Measurements from ENCODE around the gene SCO2.
A peak's percentile ranks its signal among the peaks of the same experiment; 100 is the strongest.

Gene SCO2, protein sequence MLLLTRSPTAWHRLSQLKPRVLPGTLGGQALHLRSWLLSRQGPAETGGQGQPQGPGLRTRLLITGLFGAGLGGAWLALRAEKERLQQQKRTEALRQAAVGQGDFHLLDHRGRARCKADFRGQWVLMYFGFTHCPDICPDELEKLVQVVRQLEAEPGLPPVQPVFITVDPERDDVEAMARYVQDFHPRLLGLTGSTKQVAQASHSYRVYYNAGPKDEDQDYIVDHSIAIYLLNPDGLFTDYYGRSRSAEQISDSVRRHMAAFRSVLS

DNA sequence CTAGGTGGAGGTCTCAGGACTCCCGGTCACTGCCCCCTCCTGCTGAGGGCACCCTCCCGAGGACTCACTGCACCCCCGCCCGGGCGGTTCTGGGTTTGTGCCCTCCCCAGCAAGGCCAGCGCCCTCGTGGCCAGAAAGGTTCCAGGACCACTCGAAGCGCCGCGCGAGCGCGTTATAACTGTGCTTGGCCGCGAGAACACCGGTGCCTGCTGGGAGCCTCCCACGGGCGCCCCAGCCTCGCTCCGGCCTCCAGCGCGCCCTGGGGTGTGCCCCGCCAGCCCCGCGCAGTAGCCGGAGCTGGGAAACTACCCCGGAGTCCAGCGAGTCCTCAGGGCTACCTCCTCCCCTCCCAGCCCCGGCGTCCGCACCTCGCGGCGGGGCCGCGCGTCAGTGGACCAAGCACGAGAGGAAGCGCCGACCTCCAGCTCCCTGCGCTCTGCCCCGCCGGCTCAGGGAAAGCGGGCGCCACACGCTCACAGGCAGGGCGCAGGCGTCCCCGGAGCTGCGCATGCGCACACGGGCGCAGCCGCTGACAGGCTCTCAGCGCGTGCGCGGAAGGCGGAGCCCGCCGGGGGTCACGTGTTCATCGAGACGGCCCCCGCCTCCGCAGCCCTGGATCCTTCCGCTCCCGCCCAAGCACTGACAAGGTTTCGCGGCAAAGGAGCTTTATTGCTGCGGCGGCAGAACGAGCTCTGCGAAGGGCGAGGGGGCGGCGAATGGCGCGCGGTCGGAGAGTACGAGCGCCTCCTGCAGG, at the start of gene SCO2:
SCO2 (minus strand) TSS at position 495 of the 754 bp plus-strand sequence. CDS start 1,187 bp downstream, outside the sequence.
- peak; percentile 100 for DNase-seq (ENCODE audit: low spot score)

DNA sequence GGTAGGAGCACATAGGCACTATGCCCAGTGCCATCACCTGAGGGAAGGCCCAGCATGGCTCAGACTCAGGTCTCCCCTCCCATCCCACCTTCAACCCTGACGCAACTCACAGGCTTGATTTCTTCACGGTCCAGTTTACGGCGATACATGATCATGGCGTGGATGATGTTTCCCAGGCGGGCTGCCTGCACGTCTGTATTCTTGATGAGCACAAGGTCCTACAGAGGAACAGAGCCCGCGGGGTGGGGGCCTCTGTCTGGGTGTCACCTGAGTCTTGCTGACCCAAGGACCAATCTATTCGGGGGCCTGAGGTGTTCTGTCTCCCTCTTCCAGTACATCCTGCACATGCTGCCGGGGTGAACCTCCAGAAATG, 49.0 kb upstream of the SCO2 start:
- no peak for DNase-seq (ENCODE audit: low spot score)

DNA sequence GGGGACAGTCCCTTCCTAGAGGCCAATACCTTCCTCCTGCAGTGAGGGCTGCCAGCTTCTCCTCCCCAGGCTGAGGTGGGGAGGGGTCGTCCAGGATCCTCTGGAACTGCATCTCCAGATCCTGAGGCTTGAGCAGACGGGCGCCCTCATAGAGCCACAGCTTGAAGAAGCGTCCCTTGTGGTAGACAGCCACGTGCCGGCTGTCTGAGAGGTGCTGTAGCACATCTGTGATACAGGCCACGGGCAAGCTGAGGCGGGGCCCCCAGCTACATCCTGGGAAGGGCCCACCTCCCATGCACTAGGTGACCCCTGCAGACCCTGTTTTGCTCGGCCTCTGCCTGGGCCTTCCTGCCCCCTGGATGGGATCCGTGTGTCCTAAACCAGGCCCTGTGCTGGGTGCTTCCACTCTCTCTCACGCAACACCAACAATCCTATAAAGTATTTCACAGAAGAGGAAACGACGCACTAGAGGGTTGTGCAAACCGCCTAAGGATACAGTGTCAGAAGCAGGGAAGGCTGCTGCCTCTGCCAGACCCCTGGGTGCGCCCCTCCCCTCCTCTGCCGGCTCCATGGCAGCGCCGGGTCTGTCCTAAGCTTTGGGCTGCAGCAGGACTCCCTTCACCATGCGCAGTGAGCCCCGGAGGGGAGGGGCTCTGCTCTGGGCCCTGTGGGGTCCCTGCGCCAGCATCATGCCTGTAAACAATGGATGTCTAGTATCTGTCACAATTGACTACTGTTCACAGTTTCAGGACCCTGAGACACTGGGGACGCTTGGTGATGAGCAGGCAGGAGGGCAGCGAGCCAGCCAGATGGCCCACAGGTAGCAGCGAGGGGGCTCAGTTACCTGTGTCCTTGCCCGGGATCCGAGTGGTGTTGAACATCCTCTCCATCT, 48.3 kb upstream of the SCO2 start:
- DNase-seq (ENCODE audit: low spot score): no peak

DNA sequence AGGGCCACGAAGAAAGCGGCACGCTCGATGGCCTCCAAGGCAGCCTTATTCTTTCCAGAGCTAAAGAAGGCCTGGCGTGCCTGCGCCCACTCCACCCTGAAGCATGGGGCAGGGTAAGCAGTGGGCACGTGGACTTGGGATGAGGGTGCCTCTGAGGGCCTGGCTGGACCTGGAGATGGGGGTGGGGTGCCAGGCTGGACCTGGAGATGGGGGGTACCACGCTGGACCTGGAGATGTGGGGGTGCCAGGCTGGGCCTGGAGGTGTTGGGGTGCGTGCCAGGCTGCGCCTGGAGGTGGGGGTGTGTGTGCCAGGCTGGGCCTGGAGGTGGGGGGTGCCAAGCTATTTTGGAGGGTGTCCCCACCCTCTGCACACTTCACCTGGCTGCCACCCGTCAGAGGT, 47.6 kb upstream of the SCO2 start:
- DNase-seq (ENCODE audit: low spot score): no peak

DNA sequence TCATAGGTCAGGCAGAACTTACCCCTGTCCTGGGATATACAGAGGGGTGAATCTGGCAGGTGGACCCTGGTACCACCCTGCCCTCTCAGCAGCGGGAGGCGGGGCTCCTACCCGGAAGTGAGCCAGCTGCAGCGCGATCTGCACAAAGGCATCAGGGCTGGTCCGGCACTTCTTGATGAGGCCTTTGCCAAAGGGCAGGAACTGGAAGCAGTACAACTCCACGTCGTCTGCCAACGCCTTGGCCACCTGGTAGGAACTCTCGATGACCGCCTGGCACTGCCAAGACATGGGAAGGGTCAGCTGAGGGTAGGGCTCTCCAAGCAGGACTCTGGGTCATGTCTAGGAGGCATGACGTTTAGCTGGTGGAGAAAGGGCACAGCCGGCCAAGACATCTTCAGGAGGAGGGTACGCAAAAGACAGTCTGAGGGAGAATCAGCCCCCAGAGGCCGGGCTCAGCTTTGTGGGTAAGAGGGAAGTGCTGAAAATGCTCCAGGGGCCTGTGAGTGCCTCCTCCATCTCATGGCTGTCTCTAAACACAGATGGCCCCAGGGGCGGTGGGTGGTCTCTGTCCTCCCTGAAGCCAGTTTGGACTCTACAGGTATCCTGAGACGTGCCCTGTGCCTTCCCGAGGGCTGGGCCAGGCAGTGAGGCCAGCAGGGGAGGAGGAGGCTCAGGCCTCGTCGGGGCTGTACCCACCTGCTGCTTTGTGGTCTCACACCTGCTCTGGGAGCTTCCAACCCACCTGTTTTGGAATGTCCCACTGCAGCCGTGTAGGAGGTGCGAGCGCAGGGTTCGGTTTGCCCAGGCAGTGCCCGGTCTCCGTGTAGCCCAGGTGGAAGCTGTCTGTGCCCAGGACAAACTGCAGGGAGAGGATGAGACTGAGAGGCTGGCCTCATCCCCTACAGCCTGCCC, 46.1 kb upstream of the SCO2 start:
- DNase-seq (ENCODE audit: low spot score): no peak

DNA sequence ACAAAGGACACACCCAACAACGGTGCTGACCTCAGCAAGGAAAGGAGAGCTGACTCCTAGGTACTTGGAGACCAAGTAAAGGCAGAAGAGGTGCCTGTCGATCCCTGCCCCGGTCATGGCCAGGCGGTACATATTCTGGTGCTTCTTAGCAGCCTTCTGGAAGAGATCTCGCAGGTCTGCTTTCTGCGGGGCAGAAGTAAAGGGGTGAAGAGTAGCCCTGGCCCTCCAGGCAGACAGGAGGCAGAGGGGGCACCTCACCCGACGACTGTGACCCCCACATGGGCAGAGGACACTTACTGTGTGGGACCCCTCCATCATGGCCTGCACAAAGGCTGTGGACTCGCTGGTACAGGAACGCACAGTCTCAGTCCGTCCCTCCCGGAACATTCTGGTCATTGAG, 45.5 kb upstream of the SCO2 start:
- no peak for DNase-seq (ENCODE audit: low spot score)

DNA sequence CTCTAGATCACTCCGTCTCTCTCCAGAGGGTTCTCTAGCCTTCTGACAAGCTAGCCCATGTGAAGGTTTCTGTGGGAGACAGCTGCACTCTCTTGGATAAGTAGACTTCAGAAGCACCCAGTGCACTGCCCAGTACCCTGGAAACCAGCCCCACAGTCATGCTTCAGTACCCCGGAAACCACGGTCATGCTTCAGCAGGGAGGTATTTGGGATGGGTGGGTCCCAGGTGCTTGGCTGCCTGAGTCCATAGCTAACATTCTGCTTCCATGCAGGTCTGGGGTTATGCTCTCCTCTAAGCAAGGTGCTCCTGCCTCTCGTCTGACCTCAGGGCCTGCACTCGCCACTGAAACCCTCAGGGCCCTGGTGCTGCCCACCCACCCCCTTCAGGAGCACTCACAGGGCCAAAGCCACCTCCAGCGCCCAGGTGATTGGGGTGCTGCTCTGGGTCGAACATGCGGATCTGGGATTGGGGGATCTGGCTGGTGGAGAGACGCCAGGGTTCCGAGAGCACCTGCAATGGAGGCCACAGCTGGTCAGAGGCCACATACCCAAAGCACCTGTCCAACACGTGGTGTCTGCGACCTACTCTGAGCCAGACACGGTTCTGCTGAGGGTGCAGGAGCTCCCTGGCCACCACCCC, 44.6 kb upstream of the SCO2 start:
- DNase-seq (ENCODE audit: low spot score): no peak

DNA sequence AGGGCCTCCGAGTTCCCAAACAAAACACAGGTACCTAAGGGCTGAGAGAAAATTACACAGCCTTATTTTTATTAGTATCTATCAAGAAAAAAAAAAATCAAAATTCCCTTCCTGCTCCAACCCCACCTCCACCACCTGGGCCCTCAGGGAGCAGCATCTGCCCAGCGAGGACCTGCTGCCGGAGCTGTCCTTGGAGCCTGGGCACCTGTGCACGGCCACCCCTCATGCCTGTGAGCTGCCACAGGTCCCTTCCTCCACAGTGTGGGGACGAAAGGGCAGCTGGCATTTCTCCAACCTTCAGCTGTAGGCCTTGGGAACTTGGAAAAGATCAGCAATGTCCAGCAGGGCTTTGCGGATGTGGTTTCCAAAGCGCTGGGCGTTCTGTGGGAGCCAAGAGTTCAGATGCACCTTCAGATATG, 43.7 kb upstream of the SCO2 start:
- DNase-seq (ENCODE audit: low spot score): no peak

DNA sequence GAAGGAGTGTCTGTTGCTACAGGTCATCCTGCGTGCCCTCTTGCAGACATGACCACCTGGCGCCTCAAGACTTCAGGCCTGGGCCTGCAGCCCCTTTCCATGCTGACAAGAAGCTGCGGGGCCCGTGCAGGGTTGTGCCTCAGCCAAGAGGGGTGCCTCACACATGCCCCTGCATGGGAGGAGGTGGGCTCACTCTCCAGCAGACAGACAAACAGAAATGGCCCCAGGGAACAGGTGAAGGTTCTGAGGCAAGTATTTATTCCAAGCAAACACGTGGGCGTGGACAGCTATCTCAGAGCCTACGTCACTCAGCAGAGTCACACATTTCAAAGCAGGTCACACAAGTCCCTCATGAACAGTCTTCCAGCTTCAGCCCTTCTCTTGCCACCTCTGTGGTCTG, 43.2 kb upstream of the SCO2 start:
- DNase-seq (ENCODE audit: low spot score): no peak

DNA sequence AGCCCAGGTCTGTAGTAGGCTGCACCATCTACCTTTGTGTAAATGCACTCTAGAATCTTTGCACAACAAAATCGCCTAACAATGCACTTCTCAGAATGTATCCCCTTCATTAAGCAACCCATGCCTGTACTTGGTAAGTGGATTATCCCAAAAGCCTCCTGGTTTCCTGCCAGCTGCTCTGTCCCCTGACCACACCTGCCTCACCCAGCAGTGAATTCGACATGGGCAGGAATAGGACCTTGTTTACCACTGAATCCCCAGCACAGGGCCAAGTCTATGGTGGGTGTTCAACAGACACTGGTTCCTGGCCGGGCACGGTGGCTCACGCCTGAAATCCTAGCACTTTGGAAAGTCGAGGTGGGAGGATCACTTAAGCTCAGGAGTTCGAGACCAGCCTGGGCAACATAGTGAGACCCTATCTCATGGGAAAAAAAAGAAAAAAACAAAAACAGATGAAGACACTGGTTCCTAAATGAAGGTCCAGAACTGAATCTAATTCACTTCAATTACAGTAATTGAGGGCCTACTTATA, 42.4 kb upstream of the SCO2 start:
- no peak for DNase-seq (ENCODE audit: low spot score)

DNA sequence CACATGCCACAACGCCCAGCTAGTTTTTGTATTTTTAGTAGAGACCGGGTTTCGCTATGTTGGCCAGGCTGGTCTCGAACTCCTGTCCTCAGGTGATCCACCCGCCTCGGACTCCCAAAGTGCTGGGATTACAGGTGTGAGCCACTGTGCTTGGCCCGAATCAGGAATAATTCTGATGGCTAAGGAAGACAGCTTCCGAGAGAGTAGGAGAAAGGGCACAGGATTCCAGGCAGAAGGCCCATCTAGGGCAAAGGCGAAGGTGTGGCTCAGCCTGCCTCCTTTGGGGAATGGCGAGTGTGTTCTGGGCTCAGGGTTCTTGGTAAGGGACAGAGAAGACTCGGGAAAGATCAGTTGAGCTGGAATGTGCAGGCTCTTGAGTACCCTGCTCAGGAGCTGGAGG, 38.9 kb upstream of the SCO2 start:
- no peak for DNase-seq (ENCODE audit: low spot score)

DNA sequence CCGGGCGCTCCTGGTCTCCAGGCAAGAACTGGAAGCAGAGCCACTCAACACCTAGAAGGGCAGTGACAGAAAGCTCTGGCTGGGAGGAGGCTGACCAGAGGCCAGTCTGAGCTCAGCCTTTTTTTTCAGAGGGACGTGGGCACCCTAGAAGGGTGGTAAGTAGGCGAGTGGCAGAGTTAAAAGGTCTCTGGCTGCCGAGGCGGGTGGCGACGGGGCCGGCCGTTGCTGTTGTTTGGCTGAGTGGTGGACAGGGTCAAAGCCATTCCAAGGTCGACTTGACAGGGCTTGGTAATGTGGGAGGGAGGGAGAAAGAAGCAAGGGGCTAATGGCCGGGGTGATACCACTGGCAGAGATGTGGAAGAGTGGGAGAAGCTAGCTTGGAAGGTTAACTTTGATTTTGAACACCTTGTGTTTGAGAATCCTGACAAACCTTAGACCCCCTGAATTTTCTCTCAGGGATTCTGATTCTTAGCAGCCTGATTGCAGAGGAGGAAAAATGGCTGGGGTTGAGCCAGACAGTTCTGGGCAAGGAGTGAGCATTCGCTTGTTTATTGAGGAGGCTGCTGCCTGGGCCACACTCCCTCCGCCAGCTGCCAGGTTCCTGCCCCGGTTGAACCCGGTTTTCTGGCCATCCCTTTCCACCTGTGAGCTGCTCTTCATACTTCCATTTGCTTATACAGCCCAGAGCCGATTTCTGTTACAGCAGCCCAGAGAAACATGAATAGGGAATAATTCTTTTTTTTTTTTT, 38.2 kb upstream of the SCO2 start:
- DNase-seq (ENCODE audit: low spot score): no peak

DNA sequence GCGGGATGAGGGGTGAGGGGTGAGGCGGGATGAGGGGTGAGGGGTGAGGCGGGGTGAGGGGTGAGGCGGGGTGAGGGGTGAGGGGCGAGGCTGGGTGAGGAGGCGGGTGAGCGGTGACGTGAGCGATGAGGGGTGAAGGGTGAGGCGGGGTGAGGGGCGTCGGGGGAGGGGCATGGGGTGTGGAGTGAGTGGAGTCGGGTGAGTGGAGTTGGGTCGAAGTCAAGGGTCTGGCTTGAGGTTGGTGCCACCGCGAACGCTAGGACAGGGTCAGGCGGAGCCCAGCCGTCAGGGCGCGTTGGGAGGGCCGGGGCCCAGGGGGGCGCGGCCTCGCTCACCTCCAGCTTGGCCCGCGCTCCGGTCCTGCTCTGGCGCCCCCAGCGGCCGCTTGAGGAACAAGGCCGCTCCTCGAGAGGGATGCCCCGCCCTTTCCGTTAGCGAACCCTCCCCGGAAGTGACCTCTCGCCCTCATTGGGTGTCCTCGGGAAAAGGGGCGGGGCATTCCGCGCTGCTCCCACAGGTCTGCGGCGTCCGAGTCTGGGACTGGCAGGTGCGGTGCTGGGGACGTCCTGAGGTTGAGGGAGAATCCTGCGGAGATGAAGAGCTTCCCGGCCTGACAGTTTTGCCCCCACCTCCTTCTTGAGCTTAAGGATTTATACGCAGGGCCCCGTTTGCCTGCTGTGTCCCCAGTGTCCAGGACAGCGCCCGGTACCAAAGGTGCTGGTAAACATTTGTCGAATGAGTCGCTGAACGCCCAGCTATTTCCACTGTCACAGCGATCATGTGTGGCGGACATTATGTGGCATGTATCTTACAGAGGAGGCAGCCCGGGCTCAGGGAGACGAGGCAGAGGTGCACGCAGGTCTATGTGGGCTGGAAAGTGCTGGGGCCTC, 37.4 kb upstream of the SCO2 start, which contains the start of gene SYCE3:
SYCE3 (minus strand) TSS at position 397 of the 890 bp plus-strand sequence. CDS start 6,514 bp downstream, outside the sequence.
- peak; percentile 96 for DNase-seq (ENCODE audit: low spot score)

DNA sequence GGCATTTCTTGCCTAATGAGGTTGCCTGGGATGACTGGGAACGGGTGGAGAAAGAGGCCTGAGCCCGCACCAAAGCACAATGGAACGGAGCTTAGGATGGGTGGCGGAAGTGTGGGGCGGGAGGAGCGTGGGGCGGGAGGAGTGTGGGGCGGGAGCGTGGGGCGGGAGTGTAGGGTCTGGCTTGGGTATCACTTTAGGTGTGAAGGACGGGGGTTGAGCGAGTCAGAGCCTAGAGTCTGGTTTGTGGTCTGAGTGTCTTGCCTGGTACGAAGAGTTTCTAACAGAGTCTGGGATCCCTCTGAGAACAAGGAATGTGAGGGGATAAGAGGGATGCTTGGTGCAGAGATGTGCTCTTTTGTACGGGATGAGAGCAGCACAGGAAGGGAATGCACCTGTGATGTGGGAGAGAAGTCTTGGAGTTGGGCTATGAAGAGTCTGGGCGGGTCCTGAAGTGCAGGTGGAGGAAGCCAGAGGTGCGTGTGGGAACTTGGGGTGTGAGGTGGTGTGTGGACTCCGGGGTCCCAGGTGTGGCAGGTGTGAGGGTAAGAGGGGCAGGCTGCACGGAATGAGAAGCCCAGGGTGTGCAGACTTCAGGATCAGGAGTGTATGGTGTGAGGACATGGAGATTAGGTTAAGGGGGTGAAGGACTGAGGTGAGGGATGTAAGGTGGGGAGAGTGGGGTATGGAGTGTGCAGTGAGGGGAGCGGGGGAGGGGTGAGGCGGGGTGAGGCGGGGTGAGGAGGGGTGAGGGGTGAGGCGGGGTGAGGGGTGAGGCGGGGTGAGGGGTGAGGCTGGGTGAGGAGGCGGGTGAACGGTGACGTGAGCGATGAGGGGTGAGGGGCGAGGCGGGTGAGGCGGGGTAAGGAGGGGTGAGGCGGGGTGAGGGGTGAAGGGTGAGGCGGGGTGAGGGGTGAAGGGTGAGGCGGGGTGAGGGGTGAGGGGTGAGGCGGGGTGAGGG, 36.3 kb upstream of the SCO2 start:
- no peak for DNase-seq (ENCODE audit: low spot score)

DNA sequence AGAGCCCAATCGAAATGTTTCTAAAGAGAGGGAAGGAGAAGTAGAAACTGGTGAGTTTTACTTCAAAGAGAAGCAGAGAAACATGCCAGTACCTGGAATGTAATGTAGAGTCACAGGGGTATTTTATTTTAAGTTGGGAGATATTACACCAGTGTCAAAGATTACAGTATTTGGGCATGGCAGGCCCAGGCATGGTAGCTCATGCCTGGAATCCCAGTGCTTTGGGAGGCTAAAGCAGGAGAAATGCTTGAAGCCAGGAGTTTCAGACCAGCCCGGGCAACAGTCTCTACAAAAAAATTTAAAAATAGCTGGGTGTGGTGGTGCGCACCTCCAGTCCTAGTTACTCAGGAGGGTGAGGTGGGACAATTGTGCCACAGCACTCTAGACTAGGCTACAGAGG, 34.6 kb upstream of the SCO2 start:
- DNase-seq (ENCODE audit: low spot score): no peak

DNA sequence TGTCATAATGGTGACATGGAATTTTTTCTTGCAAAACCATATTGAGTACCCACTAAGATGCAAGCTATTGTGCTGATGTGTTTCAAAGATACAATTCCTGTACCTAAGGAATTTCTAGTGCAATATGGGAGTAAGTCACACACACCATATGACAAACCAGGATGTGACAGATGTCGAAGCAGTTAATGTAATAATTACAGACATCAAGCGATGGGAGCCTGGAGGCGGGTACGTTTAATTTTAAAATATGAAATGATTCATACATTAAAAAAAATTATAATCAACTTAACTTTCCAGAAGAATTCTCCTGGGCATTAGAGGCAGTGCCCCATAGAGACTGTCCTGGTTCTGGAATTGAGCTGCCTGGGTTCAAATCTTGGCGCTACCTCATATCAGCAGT, 31.3 kb upstream of the SCO2 start:
- no peak for DNase-seq (ENCODE audit: low spot score)

DNA sequence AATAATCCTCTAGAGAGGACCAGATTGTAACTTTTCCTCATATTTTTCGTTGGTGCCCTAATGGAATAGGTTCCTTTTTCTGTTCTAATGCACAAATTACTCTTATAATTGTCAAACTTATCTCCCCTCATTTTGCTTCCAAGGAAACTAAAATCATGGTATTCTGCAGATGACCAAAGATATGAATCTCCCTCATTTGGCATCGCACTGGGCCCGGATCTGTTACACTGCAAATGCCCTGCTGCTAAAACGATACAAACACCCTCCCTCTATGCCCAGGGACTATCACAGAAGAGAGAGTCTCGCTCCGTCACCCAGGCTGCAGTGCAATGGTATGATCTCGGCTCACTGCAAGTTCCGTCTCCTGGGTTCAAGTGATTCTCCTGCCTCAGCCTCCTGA, 27.9 kb upstream of the SCO2 start:
- DNase-seq (ENCODE audit: low spot score): no peak
